Measurements from ENCODE around the gene BBOX1.
"Not testable (repeated sequence)": the region's sequence is repeated elsewhere in the genome, so short reads cannot be mapped to it uniquely, and the experiment has no call there.

Gene BBOX1

GRCh38 chr11:27111896-27112295 is 71.3 kb downstream of the BBOX1 start:
- Mint-ChIP-seq H3K4me3 (no peak overlapping the region), H3K9me3 (no peaks in the 10 kb centered on the region), H3K4me1 (ENCODE audit: low read depth) (no peaks in the 10 kb centered on the region), H3K36me3 (ENCODE audit: low read depth) (no peaks in the 10 kb centered on the region), H3K27ac (no peak overlapping the region), H3K27me3 (ENCODE audit: low read depth) (no peaks in the 10 kb centered on the region)
- no peak for DNase-seq (ENCODE audit: low spot score)

- H3K27ac Mint-ChIP-seq: no peak overlapping the region
- H3K27me3 Mint-ChIP-seq (ENCODE audit: low read depth): no peaks in the 10 kb centered on the region
- DNase-seq (ENCODE audit: low spot score): no peak
- no peaks in the 10 kb centered on the region for H3K36me3 Mint-ChIP-seq (ENCODE audit: low read depth)
- no peak overlapping the region for H3K4me3 Mint-ChIP-seq
- H3K4me1 Mint-ChIP-seq (ENCODE audit: low read depth): no peaks in the 10 kb centered on the region
- H3K9me3 Mint-ChIP-seq: no peaks in the 10 kb centered on the region
Observed at GRCh38 chr11:27112946-27113345, 72.3 kb downstream of the BBOX1 start.

GRCh38 chr11:27115051-27115650 is 74.5 kb downstream of the BBOX1 start:
- no peak for DNase-seq (ENCODE audit: low spot score)
- Mint-ChIP-seq H3K4me3 (no peak overlapping the region), H3K4me1 (ENCODE audit: low read depth) (no peaks in the 10 kb centered on the region), H3K9me3 (no peaks in the 10 kb centered on the region), H3K36me3 (ENCODE audit: low read depth) (no peaks in the 10 kb centered on the region), H3K27me3 (ENCODE audit: low read depth) (no peaks in the 10 kb centered on the region), H3K27ac (no peak overlapping the region)

GRCh38 chr11:27116684-27117083 is 76.1 kb downstream of the BBOX1 start:
- H3K4me1 Mint-ChIP-seq (ENCODE audit: low read depth): no peaks in the 10 kb centered on the region
- H3K4me3 Mint-ChIP-seq: no peak overlapping the region
- no peak overlapping the region for H3K27ac Mint-ChIP-seq
- DNase-seq (ENCODE audit: low spot score): no peak
- H3K36me3 Mint-ChIP-seq (ENCODE audit: low read depth): no peaks in the 10 kb centered on the region
- H3K9me3 Mint-ChIP-seq: no peaks in the 10 kb centered on the region
- no peaks in the 10 kb centered on the region for H3K27me3 Mint-ChIP-seq (ENCODE audit: low read depth)

GRCh38 chr11:27118371-27118770 is 77.8 kb downstream of the BBOX1 start:
- DNase-seq (ENCODE audit: low spot score): no peak
- H3K27ac Mint-ChIP-seq: no peak overlapping the region
- no peak overlapping the region for H3K4me3 Mint-ChIP-seq
- no peaks in the 10 kb centered on the region for H3K27me3 Mint-ChIP-seq (ENCODE audit: low read depth)
- no peaks in the 10 kb centered on the region for H3K4me1 Mint-ChIP-seq (ENCODE audit: low read depth)
- H3K9me3 Mint-ChIP-seq: no peaks in the 10 kb centered on the region
- H3K36me3 Mint-ChIP-seq (ENCODE audit: low read depth): no peaks in the 10 kb centered on the region

- Mint-ChIP-seq H3K36me3 (ENCODE audit: low read depth) (no peaks in the 10 kb centered on the region), H3K4me1 (ENCODE audit: low read depth) (no peaks in the 10 kb centered on the region), H3K27me3 (ENCODE audit: low read depth) (no peaks in the 10 kb centered on the region), H3K27ac (no peak overlapping the region), H3K9me3 (no peaks in the 10 kb centered on the region), H3K4me3 (no peak overlapping the region)
- DNase-seq (ENCODE audit: low spot score): no peak
Observed at GRCh38 chr11:27118949-27119348, 78.3 kb downstream of the BBOX1 start.

GRCh38 chr11:27119396-27119795 is 78.8 kb downstream of the BBOX1 start:
- H3K36me3 Mint-ChIP-seq (ENCODE audit: low read depth): no peaks in the 10 kb centered on the region
- H3K27ac Mint-ChIP-seq: no peak overlapping the region
- no peaks in the 10 kb centered on the region for H3K27me3 Mint-ChIP-seq (ENCODE audit: low read depth)
- H3K4me3 Mint-ChIP-seq: no peak overlapping the region
- H3K4me1 Mint-ChIP-seq (ENCODE audit: low read depth): no peaks in the 10 kb centered on the region
- no peak for DNase-seq (ENCODE audit: low spot score)
- H3K9me3 Mint-ChIP-seq: no peaks in the 10 kb centered on the region

- Mint-ChIP-seq H3K4me3 (no peak overlapping the region), H3K9me3 (no peaks in the 10 kb centered on the region), H3K36me3 (ENCODE audit: low read depth) (no peaks in the 10 kb centered on the region), H3K4me1 (ENCODE audit: low read depth) (no peaks in the 10 kb centered on the region), H3K27me3 (ENCODE audit: low read depth) (no peaks in the 10 kb centered on the region), H3K27ac (no peak overlapping the region)
- DNase-seq (ENCODE audit: low spot score): no peak
Observed at GRCh38 chr11:27120211-27120610, 79.6 kb downstream of the BBOX1 start.

- Mint-ChIP-seq H3K9me3 (no peaks in the 10 kb centered on the region), H3K4me3 (no peak overlapping the region), H3K27me3 (ENCODE audit: low read depth) (no peaks in the 10 kb centered on the region), H3K27ac (no peak overlapping the region), H3K4me1 (ENCODE audit: low read depth) (no peaks in the 10 kb centered on the region), H3K36me3 (ENCODE audit: low read depth) (no peaks in the 10 kb centered on the region)
- no peak for DNase-seq (ENCODE audit: low spot score)
Observed at GRCh38 chr11:27122001-27122400, 81.4 kb downstream of the BBOX1 start.

GRCh38 chr11:27124514-27125264 is 84.1 kb downstream of the BBOX1 start:
- no peak for DNase-seq (ENCODE audit: low spot score)
- Mint-ChIP-seq H3K9me3 (peaks cover 3% of the 10 kb centered on the region), H3K27me3 (ENCODE audit: low read depth) (no peaks in the 10 kb centered on the region), H3K27ac (no peak overlapping the region), H3K4me3 (no peak overlapping the region), H3K4me1 (ENCODE audit: low read depth) (no peaks in the 10 kb centered on the region), H3K36me3 (ENCODE audit: low read depth) (no peaks in the 10 kb centered on the region)

GRCh38 chr11:27129686-27130085 is 89.1 kb downstream of the BBOX1 start:
- DNase-seq (ENCODE audit: low spot score): no peak
- Mint-ChIP-seq H3K9me3 (peaks cover 3% of the 10 kb centered on the region), H3K4me3 (no peak overlapping the region), H3K4me1 (ENCODE audit: low read depth) (no peaks in the 10 kb centered on the region), H3K27ac (no peak overlapping the region), H3K27me3 (ENCODE audit: low read depth) (no peaks in the 10 kb centered on the region), H3K36me3 (ENCODE audit: low read depth) (no peaks in the 10 kb centered on the region)

GRCh38 chr11:27130806-27131205 is 90.2 kb downstream of the BBOX1 start:
- Mint-ChIP-seq H3K9me3 (peaks cover 3% of the 10 kb centered on the region), H3K4me3 (no peak overlapping the region), H3K27me3 (ENCODE audit: low read depth) (no peaks in the 10 kb centered on the region), H3K27ac (no peak overlapping the region), H3K36me3 (ENCODE audit: low read depth) (no peaks in the 10 kb centered on the region), H3K4me1 (ENCODE audit: low read depth) (no peaks in the 10 kb centered on the region)
- DNase-seq (ENCODE audit: low spot score): no peak

- H3K9me3 Mint-ChIP-seq; H3K36me3 Mint-ChIP-seq (ENCODE audit: low read depth); H3K4me1 Mint-ChIP-seq (ENCODE audit: low read depth); H3K27me3 Mint-ChIP-seq (ENCODE audit: low read depth); H3K27ac Mint-ChIP-seq; DNase-seq (ENCODE audit: low spot score); H3K4me3 Mint-ChIP-seq: not testable (repeated sequence)
Observed at GRCh38 chr11:27135924-27136329, 95.3 kb downstream of the BBOX1 start.

GRCh38 chr11:27138716-27139115 is 98.1 kb downstream of the BBOX1 start:
- H3K36me3 Mint-ChIP-seq (ENCODE audit: low read depth): no peaks in the 10 kb centered on the region
- no peaks in the 10 kb centered on the region for H3K4me1 Mint-ChIP-seq (ENCODE audit: low read depth)
- H3K4me3 Mint-ChIP-seq: no peak overlapping the region
- no peaks in the 10 kb centered on the region for H3K27me3 Mint-ChIP-seq (ENCODE audit: low read depth)
- no peak for DNase-seq (ENCODE audit: low spot score)
- H3K27ac Mint-ChIP-seq: no peak overlapping the region
- H3K9me3 Mint-ChIP-seq: peaks cover 16% of the 10 kb centered on the region

All from T-helper 2 cell treated with Interferon-gamma antibody and Interleukin-4, amounts not matched to agents 5 μg/mL and 100 μg/mL, for 36 hours (primary cell).